MG63 (cell line): ENCODE results near the gene MAP3K10. TPM values are rescaled to one million over a fixed set of nuclear protein-coding genes. Genes with fewer than 3 reads are reported as not detected.

Source experiments
- DNase-seq: peaks from one replicate; pipeline ENCODE4 v3.0.0-alpha.2; 2020
- H3K27me3 ChIP-seq: fragments of 250-450 bp; sonication (Bioruptor Pico); 2 replicates; pipeline ENCODE4 v1.5.1; 2020; ENCODE audit warnings: mild to moderate bottlenecking, moderate library complexity
- H3K36me3 ChIP-seq: fragments of 250-450 bp; sonication (Bioruptor Pico); 2 replicates; pipeline ENCODE4 v1.5.1; 2020; ENCODE audit warnings: mild to moderate bottlenecking, moderate library complexity
- H3K4me3 ChIP-seq: fragments of 250-450 bp; sonication (Bioruptor Pico); 2 replicates; pipeline ENCODE4 v1.5.1; 2020; ENCODE audit warnings: mild to moderate bottlenecking, moderate library complexity
- H3K9me3 ChIP-seq: fragments of 250-450 bp; sonication (Bioruptor Pico); 2 replicates; pipeline ENCODE4 v1.5.1; 2020; ENCODE audit warnings: mild to moderate bottlenecking, moderate library complexity
- total RNA-seq: library from RNA; depleted of rRNA; stranded (reverse); fragments of >200 nt; shearing (Covaris generic); gene quantifications from 2 replicates; pipeline ENCODE4 v1.2.3, GENCODE V29; 2014; ENCODE audit warnings: low replicate concordance

The MAP3K10 gene
- total RNA-seq, 1 experiment from 2014 or later, result 13.8 TPM

DNA sequence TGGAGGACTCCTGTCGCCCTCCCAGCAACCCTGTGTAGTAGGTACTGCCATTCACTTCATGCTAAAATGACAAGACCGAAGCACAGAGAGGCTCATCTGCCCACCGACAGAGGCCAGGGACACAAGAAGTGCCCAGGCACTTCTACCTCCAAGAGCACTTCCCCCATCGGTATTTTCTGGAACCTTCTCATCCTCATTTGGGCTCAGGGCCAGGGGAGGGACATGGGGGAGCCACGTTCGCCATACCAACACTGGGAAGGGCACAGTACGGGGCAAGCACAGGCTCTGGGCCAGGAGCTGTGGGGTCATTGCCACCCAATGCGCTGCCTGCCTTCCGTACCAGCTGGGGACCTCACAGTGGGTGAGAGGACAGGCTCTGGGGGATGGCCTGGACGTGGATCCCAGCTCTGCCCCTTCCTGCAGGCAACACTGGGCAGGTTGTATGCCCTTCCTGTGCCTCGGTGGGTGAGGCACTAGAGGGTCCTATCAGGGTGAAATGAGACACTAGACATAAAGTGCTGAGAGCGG lies 56.6 kb downstream of the MAP3K10 start:
- no peak for DNase-seq
- peaks cover 36% of the 10 kb centered on the region for H3K36me3 ChIP-seq
- no peaks in the 10 kb centered on the region for H3K9me3 ChIP-seq
- no peak overlapping the region for H3K4me3 ChIP-seq
- H3K27me3 ChIP-seq, result no peaks in the 10 kb centered on the region

DNA sequence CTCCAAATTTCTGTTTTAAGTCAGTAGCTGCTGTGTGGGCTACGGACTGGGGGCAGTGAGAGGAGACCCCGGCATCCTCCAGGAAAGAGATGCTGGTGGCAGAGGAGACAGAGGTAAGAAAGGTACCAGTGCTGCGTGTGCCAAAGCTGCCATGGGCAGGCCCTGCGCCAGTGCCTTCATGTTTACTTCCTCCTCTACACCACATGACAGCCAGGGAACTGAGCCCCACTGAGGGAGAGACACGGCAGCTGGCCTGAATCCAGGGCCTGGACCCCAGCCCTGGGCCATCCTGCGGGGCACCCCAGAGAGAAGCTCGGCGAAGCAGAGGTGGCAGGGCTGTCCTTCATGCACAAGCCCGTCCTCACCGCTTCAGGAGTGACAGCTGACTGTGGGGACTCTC lies 58.0 kb downstream of the MAP3K10 start:
- H3K36me3 ChIP-seq, result peaks cover 40% of the 10 kb centered on the region
- DNase-seq, result no peak
- no peaks in the 10 kb centered on the region for H3K27me3 ChIP-seq
- no peaks in the 10 kb centered on the region for H3K9me3 ChIP-seq
- no peak overlapping the region for H3K4me3 ChIP-seq

DNA sequence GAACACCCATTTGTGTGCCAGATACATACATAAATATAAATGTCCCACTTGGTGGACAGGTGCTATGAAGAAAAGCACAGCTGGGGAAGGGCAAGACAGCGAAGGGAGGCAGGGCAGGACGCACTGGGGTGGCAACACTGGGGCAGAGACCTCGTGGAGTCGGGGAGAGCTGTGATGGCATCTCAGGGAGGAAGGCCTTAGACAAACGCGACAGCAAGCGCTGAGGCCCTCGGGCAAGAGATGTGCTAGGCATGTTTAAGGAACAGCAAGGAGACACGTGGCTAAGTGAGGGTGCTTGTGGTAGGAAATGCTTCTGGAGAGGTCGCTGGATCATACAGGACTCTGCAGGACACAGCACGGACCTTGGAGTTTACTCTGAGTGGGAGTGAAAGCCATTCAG lies 58.6 kb downstream of the MAP3K10 start:
- DNase-seq, result no peak

DNA sequence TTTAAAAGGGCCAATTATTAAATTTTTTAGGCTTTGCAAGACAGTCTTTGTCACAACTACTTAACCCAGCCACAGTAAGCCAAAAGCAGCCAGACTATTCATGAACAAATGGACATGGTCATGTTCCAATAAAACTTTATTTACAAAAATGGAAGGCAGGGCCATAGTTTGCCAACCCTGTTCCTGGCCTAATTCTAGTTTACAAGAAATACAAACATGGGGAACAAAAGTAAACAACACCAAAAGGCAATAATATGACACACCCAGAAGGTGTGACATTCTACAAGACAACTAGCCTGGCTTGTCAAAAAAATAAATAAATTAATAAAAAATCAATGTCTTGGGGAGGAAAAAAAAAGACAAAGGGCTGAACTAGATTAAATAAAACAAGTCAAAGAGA lies 60.0 kb downstream of the MAP3K10 start:
- Histone ChIP-seq H3K4me3 (no peak overlapping the region), H3K36me3 (peaks cover 51% of the 10 kb centered on the region), H3K27me3 (no peaks in the 10 kb centered on the region), H3K9me3 (no peaks in the 10 kb centered on the region)
- no peak for DNase-seq

More for the DNA sequence above, 58.6 kb downstream of the MAP3K10 start:
- no peaks in the 10 kb centered on the region for H3K27me3 ChIP-seq
- H3K36me3 ChIP-seq, result peaks cover 42% of the 10 kb centered on the region
- no peak overlapping the region for H3K4me3 ChIP-seq
- no peaks in the 10 kb centered on the region for H3K9me3 ChIP-seq

DNA sequence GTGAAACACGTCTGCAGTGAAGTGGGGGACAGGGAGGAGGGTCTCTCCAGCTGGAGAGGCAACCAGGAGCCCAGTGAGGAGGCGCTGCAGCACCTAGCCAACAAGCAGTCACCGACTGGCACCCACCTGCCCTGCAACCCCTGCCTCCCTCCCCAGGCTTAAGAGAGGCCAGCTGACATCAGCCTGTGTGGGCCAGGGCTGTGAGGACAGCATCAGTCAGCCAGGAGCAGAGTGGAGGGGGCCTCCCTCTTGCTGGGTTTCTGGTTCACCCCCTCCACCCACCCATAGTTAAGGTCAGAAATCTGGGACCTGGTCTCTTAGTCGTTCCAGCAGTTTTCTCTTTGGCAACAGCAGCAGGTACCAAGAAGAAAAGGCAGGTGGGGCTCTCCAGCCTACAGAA lies 60.8 kb downstream of the MAP3K10 start:
- no peak for DNase-seq
- Histone ChIP-seq H3K4me3 (no peak overlapping the region), H3K9me3 (no peaks in the 10 kb centered on the region), H3K36me3 (peaks cover 54% of the 10 kb centered on the region), H3K27me3 (no peaks in the 10 kb centered on the region)

DNA sequence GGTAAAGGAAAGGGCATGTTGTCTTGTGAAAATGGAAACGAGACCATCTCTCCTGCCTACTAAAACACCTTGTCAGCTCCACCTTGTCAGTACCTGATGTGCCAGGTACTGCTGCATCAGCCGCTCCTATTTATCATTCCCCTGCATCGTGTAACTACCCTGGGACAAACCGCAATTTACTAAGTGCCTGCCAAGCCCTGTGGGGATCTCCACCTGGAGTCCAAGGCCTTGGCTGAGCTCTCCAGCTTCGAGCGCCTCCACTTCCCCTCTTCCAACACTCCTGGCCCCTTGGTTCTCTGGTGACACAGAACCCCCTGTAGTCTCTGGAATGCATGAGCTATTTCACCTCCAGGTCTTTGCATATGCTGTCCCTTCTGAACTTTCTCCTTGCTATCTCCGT lies 61.2 kb downstream of the MAP3K10 start:
- H3K9me3 ChIP-seq, result no peaks in the 10 kb centered on the region
- H3K27me3 ChIP-seq, result no peaks in the 10 kb centered on the region
- H3K4me3 ChIP-seq, result no peak overlapping the region
- no peak for DNase-seq
- peaks cover 55% of the 10 kb centered on the region for H3K36me3 ChIP-seq

DNA sequence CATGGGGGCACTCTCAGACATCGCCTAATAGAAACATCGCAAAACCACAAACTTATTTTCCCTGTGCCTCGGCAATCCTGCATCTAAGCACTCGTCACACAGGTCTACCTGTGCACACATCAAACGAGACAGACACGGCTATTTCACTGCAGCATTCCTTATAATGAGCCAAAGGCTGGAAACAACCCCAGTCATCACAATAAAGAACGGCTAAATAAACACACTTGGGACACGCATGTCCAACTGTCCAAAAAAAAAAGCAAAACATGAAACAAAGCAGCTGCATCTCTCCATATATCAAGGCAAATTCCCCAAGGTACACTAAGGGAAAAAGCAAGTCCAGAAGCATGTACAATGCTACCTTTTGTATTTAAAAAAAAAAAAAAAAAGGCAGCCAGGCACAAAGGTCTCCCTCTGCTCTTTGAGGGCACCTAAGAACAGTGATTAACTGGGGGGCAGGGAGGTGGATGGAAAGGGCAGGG lies 62.4 kb downstream of the MAP3K10 start:
- H3K4me3 ChIP-seq, result no peak overlapping the region
- no peaks in the 10 kb centered on the region for H3K9me3 ChIP-seq
- no peaks in the 10 kb centered on the region for H3K27me3 ChIP-seq
- H3K36me3 ChIP-seq, result peaks cover 59% of the 10 kb centered on the region
- no peak for DNase-seq

DNA sequence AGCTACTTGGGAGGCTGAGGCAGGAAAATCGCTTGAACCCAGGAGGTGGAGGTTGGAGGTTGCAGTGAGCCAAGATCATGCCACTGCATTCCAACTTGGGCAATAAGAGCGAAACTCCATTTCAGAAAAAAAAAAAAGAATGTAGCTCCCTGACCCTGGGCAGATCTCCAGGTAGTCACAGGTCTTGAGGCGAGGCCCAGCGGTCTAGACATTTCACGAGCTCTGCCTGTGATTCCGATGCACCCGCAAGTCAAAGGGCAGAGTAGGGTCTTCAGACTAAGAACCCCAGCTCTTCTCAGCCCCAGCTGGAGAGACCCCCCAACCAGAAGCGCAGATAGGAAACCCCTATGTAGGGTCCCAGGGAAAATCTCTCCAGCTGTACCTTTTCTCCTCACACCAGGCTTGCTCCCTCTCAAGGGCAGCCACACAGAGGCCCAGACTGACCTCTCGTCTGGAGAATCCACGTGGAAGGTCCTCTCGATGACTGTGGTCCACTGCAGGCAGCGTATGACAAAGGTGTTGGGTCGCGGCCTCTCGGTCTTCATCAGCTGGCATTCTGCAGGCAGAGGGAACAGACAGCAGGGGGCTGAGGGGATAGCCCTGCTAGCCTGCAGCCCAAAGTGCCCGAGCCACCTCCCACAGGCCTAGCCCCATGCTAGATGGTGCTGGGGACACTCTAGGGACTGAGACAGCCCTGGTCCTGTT lies 63.6 kb downstream of the MAP3K10 start:
- no peak for DNase-seq
- H3K9me3 ChIP-seq, result no peaks in the 10 kb centered on the region
- H3K4me3 ChIP-seq, result no peak overlapping the region
- no peaks in the 10 kb centered on the region for H3K27me3 ChIP-seq
- H3K36me3 ChIP-seq, result peaks cover 55% of the 10 kb centered on the region

DNA sequence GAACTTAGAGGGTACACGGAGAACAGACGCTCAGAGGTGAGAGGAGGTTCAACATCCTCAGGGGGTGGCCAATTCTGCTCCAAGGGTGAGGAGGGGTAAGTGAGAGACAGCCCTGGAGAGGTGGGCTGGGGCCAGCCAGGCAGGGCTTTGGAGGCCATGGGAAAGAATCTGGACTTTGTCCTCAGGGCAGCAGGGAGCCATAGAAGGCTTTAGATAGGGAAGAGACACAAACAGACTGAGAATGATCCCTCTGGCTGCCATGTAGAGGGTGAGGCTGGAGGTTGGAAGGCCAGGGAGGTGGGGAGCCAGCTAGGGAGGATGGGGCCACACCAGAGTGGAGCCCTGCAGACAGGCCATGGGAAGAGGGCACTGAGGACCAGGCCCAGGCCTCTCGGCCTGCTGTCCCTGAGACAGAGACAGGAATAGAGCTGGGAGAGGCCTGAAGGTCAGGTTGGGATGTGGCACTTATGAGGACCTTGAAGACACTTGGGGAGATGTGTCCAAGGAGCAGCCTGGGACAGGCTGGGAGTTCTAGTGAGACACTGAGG lies 64.5 kb downstream of the MAP3K10 start:
- H3K4me3 ChIP-seq, result no peak overlapping the region
- H3K27me3 ChIP-seq, result no peaks in the 10 kb centered on the region
- peaks cover 53% of the 10 kb centered on the region for H3K36me3 ChIP-seq
- no peaks in the 10 kb centered on the region for H3K9me3 ChIP-seq
- DNase-seq, result no peak

DNA sequence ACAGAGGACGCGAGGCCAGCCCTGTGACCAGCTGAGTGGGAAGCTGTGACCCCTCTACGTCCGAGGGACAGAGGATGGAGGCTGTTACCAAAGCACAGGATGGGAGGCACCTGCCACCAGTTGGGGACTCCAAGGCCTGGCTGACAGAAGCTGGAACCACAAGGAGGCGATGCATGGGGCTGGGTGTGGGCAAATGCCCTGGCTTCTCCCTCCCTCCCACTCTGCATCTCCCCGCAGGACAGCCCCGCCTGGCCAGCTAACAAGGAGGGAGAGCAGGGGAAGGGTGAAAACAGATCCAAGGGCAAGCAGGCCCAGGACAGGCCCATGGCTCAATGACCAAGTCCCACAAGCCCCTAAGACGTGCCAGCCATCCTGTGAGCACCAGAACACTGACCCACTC lies 65.3 kb downstream of the MAP3K10 start:
- H3K36me3 ChIP-seq, result peaks cover 56% of the 10 kb centered on the region
- no peaks in the 10 kb centered on the region for H3K27me3 ChIP-seq
- no peak for DNase-seq
- H3K4me3 ChIP-seq, result no peak overlapping the region
- no peaks in the 10 kb centered on the region for H3K9me3 ChIP-seq

DNA sequence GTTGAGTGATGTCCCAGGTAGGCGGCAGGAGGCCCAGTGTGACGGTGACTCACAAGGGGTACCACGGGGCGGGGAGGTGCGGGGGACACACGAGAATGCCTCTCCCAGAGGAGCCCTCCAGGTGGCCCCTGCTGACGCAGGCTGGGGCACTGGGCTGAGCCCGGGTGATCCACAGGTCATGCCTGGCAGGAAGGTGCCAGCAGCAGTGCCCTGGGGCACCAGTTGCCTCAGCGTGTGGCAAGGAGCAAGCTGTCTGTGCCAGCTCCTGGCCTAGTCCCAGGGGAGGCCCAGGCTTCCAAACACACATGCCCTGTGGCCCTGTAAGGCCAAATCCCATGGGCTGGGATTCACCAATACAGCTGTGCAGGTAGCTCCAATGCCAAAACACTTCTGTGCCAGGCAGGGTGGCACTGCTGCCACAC lies 65.9 kb downstream of the MAP3K10 start:
- DNase-seq, result peak; percentile 67
- H3K27me3 ChIP-seq, result no peaks in the 10 kb centered on the region

DNA sequence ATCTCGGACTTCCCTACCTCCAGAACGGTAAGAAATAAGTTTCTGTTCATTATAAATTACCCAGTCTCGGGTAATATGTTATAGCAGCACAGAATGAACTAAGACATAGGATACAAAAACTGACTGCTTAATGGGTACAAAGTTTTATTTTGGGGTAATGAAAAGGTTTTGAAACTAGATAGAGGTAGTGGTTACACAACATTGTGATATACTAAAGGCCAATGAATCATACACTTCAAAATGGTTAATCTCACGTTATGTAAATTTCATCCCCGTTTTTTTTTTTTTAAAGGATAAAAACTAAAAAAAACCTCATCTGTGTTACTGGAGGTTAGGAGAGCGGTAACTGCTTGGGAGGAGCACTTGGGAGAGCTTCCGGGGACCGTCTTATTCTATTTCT lies 70.4 kb downstream of the MAP3K10 start:
- Histone ChIP-seq H3K9me3 (no peaks in the 10 kb centered on the region), H3K27me3 (no peaks in the 10 kb centered on the region), H3K36me3 (peaks cover 55% of the 10 kb centered on the region), H3K4me3 (no peak overlapping the region)
- DNase-seq, result no peak

More for the DNA sequence above, 65.9 kb downstream of the MAP3K10 start:
- no peaks in the 10 kb centered on the region for H3K9me3 ChIP-seq
- H3K36me3 ChIP-seq, result peaks cover 54% of the 10 kb centered on the region
- H3K4me3 ChIP-seq, result no peak overlapping the region

DNA sequence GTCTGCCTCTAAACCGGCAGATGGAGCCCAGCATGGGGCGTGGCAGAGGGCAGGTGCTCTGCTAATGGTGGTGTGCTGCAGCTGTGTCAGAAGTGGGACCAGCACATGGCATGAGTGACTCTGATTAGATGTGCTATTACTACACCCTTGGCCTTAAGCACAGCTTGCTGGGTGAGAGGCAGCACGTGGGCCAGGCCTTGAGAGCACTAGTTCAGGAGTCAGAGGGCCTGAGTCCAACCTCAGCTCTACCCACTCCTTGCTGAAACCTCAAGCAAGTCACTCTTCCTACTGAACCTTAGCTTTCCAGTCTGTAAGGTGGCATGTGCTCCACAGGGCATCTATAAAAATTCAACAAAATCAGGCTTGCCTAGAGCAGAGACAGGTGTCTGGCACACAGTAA lies 71.2 kb downstream of the MAP3K10 start:
- peaks cover 50% of the 10 kb centered on the region for H3K36me3 ChIP-seq
- H3K4me3 ChIP-seq, result no peak overlapping the region
- DNase-seq, result no peak
- H3K27me3 ChIP-seq, result no peaks in the 10 kb centered on the region
- no peaks in the 10 kb centered on the region for H3K9me3 ChIP-seq

DNA sequence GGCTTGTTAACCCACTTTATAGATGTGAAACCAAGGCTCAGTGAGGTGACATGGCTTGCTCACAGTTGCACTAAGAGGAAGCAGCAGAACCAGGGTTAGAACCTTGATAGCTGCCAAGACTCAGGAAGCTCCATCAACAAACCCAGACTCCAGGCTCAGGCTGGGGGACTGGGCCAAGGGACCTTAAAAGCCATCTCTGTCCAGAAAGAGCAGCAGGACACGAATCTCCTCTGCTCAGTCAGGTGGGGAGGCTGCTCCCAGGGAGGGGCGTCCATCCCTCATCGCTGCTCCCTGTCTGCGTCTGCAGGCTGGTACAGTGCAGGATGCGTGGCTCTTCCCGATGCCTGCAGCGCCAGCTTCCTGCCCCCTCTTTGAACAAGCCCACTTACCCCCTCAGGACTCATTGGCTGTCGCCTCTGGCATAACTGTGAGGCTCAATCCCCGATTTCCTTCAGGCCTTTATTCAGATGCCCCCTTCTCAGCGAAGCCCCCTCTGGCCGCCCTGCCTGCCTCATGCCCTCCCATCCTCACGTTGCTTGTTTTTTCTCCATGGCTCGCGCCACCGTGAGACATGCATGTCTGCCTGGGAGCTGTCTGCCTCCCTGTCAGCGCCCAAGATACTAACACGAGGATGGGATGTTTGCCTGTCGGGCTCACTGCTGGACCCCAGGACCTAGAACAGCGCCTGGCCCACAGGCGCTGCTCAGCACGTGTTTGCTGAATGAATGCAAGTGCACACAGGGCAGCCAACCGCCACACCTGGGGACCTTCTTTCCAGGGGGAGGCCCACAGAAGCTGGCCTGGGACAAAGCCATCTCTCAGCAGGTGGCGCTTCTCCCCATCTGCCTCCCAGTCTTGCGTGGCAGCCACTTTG lies 72.5 kb downstream of the MAP3K10 start:
- Histone ChIP-seq H3K27me3 (no peaks in the 10 kb centered on the region), H3K4me3 (no peak overlapping the region), H3K9me3 (no peaks in the 10 kb centered on the region), H3K36me3 (peaks cover 57% of the 10 kb centered on the region)
- DNase-seq, result no peak

DNA sequence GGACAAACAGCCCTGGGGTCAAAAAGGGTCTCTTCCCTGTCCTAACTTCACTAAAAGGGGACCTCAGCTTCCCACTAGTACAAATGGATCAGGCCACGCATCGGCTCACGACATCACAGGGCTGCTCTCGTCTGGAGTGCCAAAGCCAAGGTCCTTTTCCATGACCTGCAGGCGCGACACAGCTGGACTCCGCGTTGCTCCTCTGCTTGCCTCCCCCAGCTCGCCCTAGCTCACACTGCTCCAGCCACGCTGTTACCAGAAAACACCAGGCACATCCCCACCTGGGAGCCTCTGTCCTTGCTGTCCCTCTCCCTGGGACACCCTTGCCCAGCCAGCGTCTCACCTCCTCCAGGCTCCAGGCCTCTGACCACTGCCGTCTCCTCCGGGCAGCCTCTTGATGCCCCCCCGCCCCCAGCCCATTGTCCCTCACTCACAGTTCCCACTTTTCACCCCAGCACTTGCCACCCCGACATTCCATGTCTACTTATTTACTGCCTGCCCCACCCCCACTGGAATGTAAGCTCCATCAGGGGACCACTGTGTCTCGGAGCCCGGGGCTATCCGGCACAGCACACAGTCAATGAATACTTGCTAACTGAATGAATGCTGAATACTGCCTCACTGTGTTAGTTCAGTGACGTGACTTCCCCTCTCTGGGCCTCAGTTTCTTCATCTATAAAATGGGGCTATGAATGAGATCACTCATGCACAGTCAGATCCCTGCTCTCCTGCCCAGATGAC lies 73.3 kb downstream of the MAP3K10 start:
- DNase-seq, result no peak
- Histone ChIP-seq H3K9me3 (no peaks in the 10 kb centered on the region), H3K36me3 (peaks cover 65% of the 10 kb centered on the region), H3K27me3 (no peaks in the 10 kb centered on the region), H3K4me3 (no peak overlapping the region)
